GM12892 (cell line): Measurements from ENCODE around the gene PTPRN2.

Experiments used
- POLR2A ChIP-seq: IDR thresholded peaks from 2 replicates; pipeline ENCODE4 v1.6.1; 2011; ENCODE audit warnings: low read depth, low read length, control low read depth
- POLR2AphosphoS5 ChIP-seq: IDR thresholded peaks from 2 replicates; pipeline ENCODE4 v1.6.1; 2011; ENCODE audit warnings: low read depth, low read length, control low read depth

- no peak for TF ChIP-seq POLR2AphosphoS5
- TF ChIP-seq POLR2A = no peak
Observed at GRCh38 chr7:157887400-157887799, 700.2 kb downstream of the PTPRN2 start.
